Hepatic stellate cell (primary cell): Measurements from ENCODE around the gene CDK6.

Experiments
- DNase-seq: peaks from one replicate; pipeline ENCODE4 v3.0.0; 2011; ENCODE audit warnings: low spot score

The CDK6 gene

GRCh38 chr7:92680442-92680841, 155.9 kb downstream of the CDK6 start:
- DNase-seq = no peak

- DNase-seq = no peak
Observed at GRCh38 chr7:92678291-92678920, 158.0 kb downstream of the CDK6 start.

DNA sequence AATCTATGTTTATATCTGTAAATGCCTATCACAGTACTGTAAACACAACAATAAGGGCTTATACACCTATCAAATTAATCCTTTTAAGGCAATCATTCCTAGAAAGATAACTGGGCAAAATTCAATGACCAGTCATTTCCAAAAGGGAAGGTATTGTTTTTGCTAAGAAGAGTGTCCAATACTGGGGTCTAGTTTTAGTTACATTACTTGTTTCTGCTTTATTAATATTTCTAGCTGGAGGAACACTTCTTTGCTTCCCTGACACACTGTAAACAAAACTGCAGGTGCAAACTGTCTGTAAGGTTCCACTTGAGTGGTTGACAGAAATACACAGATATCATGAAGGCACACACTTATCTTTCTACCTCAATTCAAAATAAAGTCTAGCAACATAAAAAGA, 162.0 kb downstream of the CDK6 start:
- DNase-seq = no peak

DNA sequence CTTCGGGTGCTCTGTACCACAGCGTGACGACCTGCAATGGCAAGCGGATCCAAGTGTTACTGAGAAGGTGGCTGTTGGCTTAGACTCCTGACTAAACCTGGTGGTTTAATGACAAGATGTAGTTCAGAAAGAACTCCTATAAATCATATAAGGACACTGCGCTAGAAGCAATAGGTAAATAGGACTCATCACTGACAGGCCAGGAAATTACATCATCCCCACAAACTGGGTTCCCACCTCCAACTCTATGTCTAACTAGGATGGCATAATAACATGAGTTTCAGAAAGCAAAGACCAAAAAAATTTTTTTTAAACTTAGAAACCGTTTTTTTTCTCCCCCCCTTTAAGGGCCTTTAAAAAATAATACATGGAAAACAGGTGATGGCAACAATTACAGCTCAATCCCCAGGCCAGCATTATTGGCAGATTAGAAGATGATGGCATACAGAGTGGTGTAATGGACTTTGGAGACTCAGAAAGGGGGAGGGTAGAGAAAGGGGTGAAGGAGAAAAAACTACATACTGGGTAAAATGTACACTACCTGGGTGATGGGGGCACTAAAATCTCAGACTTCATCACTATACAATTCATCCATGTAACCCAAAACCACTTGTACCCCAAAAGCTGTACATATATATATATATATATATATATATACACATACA, 164.7 kb downstream of the CDK6 start:
- DNase-seq = no peak

DNA sequence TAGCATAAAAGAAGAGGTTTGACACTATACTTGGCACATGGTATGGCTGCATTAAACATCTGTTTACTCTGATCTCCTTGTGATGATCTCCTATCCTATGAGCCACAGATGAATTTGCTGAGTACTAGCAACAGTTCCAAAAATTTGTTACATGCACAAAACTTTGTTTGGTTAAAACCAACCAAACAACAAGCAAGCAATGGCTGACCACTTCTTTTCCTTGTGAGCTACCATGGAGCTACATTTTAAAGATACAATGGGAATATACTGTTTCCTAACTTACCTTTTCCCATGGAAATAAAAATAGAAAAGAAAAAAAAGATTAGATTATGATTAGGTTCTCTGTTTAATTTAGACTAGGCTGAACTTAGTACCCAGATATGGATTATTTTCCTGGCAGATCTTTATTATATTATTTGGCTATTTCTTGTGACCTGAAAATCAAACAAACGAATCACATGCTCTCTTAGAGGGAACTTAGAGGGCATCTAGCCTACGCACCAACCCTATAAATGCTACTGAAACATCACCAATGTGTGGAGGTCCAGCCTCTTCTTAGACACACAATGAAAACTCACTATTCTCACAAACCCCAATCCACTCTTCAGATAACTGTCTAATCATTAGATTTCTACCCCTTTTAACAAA, 166.0 kb downstream of the CDK6 start:
- DNase-seq = no peak

DNA sequence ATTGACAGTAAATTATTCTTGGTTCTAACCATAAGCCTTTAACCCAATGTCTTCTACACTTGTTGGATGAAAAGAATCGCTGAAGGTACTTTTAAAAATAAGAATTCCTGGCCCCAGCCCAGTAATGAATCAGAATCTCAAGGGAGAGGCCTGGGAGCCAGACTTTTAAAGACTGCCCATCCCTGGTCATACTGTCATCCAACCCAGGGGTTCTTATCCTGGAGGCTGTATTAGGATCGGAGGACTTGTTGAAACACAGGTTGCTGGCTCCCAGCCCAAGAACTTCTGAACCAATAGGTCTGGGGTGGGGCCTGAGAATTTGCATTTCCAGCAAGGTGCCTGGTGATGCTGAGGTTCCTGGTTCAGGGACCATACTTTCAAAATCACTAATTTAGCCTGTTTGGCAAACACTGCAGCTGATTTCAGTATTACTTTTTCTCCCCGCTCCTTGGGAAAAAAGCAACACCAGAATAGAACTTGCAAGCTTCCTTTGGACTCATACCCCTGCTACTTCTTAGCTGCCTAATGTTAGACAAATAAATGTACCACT, 166.7 kb downstream of the CDK6 start:
- peak; percentile 7 for DNase-seq

DNA sequence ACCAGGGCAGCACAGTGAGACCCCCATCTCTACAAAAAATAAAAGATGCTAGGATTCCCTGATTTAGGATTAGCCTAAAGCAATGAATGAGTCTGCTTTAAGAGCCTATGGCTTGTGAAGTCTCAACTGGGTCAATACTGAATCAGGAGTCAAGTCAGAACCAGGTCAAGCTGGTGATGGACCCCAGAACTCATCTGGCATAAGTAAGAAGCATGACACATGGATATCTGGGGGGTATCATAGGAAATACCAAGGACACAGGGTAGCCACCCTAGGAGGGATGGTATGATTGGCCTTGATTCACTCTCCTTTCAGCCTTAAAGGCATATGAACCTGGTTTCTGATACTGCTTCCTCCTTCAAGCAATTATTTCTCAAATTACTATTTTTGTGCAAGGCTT, 167.8 kb downstream of the CDK6 start:
- DNase-seq = no peak

GRCh38 chr7:92667816-92668535, 168.4 kb downstream of the CDK6 start:
- DNase-seq = no peak

DNA sequence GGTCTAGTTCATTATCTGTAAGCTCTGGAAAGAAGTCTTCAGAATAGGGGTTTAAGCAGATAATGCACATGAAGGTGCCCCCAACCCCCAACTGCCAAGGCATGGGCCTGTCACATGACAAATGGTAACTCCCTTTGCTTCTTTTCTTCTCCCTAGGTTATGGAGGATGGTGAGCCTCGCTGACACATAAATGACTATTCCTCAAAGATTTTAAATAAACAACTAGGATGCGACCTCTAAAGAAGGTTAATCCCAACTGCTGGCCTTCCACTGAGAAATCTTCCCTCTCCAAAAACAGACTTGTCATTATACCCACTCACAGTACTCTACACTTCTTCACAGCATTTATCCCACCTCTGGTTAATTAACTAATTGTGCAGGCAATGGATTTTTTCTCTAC, 170.4 kb downstream of the CDK6 start:
- no peak for DNase-seq

DNA sequence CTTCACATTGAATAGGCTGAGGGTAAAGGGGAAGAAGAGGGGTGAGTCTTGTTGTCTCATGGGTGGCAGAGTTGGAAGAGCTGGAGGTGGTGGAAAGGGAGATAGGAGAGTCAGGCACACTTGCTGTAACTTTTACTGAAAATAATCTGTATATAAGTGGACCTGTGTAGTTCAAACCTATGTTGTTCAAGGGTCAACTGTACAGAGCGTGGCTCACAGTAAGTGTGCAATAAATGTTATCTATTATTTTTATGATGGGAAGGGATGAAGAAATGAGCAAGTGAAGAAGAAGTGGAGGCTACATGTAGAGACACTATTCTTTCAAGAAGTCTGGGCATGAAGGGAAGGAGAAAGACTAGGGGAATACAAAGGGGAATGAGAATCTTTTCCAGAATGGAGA, 174.7 kb downstream of the CDK6 start:
- DNase-seq = no peak

DNA sequence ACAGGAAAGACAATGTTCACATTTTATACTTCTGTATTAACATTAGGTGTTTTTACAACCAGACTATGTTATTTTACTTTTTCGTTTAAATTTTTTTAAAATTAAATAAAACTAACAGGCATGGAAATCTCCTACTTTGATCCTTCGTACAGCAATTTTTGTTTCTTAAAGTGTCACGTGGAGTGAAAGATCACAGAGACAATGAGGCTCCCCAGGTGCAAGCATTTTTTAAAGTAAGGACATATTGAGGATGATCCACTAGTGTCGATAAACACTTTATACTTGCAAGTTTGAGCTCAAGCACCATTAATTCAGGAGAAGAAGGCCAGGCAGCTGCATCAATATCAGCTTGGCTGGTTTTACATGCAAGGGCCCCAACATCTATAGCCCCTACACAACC, 177.7 kb downstream of the CDK6 start:
- DNase-seq = no peak

GRCh38 chr7:92657391-92657790, 179.0 kb downstream of the CDK6 start:
- no peak for DNase-seq

DNA sequence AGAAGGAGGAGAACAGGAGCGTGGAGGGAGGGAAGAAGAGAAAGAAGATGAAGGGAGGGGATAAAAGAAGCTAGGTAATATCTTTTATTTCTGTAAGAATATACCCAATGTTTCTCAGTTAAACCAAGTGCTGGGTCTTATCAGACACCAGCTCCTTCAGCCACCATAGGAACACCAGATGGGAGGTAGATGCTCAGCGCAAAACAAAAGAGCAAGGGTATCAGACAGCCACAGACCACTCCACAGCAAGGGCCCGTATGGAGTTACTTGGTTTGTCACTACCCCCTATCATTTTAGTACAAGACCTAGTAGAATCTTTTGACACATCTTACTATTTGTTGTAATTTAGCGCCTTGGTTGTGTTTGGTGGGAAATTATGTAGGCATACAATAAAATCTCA, 180.3 kb downstream of the CDK6 start:
- DNase-seq = no peak

DNA sequence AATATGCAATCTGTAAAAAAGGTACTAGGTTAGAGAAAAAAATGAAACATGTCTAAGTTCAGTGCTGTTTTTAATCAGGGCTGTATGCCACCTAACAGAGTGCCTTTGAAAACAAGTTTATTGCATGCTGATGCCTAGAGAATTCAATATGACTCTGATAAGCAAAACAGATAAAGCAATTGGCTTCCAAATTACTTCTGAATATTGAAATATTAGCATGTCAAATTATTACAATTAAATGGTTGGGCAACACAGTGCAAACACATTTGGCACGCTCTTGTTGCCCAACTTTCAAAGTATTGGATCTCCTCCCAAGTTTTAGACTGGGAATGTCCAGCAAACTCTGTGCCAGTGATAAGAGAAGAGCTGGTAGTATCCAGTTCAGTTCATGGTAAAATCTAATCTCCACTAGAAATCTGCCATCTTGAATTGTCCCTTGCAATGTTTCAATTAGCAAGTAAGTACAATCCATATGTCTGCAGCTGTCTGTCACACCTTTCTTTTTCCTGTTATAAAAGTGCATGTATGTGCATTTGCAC, 181.0 kb downstream of the CDK6 start:
- DNase-seq = no peak

DNA sequence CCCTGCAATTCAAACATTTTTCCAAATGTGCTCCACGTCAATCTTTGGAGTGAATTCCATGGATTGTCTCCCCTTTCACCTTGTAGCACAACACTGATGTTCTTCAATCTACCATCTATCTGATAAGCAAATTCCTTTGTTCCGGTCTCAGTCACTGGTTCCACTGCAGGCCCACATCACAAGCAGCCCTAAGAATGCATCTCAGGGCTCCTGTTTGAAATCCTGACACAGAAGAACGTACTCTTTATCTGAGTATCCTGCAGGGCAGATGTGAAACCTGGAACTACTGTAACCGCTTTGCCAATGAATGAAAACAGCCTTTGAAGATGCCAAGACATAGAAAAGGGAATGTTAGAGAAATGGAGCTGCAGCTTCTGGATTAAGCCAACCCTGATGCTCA, 183.2 kb downstream of the CDK6 start:
- DNase-seq = no peak

DNA sequence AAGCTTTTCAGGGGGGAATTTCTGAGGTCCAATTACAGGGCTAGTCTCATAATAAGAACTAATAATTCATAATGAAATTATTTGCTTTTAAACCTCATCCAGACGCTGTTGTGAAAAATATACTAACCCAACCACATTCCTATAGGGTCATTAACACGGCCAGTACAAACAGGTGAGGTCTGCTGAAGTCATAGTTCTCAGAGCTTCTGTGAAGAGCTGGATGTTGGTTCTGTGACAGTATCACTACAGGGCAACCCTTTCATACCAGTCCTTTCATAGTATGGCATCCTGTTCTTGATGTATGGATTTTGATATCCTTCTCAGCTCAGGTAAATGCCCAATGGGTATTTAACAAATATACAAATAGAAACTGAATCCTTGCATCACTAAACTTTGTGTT, 183.8 kb downstream of the CDK6 start:
- no peak for DNase-seq

- no peak for DNase-seq
Observed at GRCh38 chr7:92650391-92650790, 186.0 kb downstream of the CDK6 start.

DNA sequence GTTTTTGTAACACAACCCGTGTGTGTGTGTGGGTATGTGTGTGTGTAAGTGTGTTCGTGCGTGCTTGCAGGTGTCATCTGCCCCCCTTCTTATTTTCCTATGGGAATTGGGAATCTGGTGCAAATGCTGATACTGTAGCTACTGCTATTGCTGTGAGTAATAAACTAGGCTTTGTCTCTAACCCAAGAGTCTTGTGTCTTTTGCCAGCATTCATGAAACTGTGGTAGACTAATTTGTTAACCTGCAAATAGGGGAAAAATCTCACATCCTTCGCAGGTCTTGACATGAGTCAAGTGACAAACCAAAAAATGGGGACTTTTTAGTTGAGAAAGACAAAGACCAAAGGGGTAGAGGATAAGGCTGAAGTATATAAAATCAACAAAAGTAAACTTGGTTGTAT, 188.3 kb downstream of the CDK6 start:
- DNase-seq = no peak

- DNase-seq = no peak
Observed at GRCh38 chr7:92647652-92648051, 188.7 kb downstream of the CDK6 start.

DNA sequence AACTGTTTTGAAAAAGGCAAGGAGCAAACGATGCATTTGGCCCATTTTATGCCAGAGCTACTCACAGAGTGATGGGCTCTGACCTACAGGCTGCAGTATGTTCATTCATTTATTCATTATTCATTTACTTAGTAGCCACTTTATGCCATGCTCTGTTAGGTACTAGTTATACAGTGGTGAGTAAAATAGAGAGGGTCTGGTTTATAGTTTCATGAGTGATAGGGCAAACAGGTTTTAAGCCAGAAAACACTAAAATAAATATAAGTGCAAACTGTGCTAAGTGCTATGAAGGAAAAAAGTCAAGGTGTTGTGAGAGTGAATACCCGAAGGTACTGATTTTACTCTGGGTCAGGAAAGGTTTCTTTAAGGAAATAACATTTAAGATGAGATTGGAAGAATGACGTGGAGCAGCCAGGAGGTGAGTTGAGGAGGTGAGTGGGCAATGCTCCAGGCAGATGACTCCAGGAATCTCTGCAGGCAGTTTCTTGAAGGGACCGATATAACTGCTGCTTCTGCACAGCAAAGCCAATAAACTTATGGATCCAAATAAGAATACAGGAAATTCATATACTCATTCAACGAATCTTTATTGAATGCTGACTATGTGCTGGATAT, 189.3 kb downstream of the CDK6 start:
- DNase-seq = no peak

- DNase-seq = no peak
Observed at GRCh38 chr7:92645114-92646061, 191.0 kb downstream of the CDK6 start.
